GM19452 (cell line): ENCODE measurements around the gene FXN.
"Not testable (repeated sequence)": the region's sequence is repeated elsewhere in the genome, so short reads cannot be mapped to it uniquely, and the experiment has no call there.

Experiments
- ATAC-seq: cut with Tn5 transposase; IDR thresholded peaks from one replicate; pipeline ENCODE4 v1.9.1; 2021; ENCODE audit not compliant: unreplicated experiment

Gene FXN

GRCh38 chr9:69035438-69036308 is at the start of gene FXN:
Gene FXN (plus strand): TSS chr9:69035752. CDS start chr9:69035783, 31 bp downstream.
- peak; percentile 93 for ATAC-seq

- not testable (repeated sequence) for ATAC-seq
Measured at GRCh38 chr9:68986949-68987348, 48.6 kb upstream of the FXN start.

GRCh38 chr9:68991457-68991856 is 44.1 kb upstream of the FXN start:
- no peak for ATAC-seq

- no peak for ATAC-seq
Measured at GRCh38 chr9:68995776-68996175, 39.8 kb upstream of the FXN start.

GRCh38 chr9:68996462-68996861 is 39.1 kb upstream of the FXN start:
- no peak for ATAC-seq

- no peak for ATAC-seq
Measured at GRCh38 chr9:68997666-68998065, 37.9 kb upstream of the FXN start.

- no peak for ATAC-seq
Measured at GRCh38 chr9:68998385-68998784, 37.2 kb upstream of the FXN start.

- ATAC-seq, result no peak
Measured at GRCh38 chr9:68998812-68999211, 36.7 kb upstream of the FXN start.

- peak; percentile 72 for ATAC-seq
Measured at GRCh38 chr9:68999393-69000105, 36.0 kb upstream of the FXN start.

- no peak for ATAC-seq
Measured at GRCh38 chr9:69001921-69002320, 33.6 kb upstream of the FXN start.

GRCh38 chr9:69003051-69003450 is 32.5 kb upstream of the FXN start:
- ATAC-seq, result no peak

GRCh38 chr9:69004836-69005235 is 30.7 kb upstream of the FXN start:
- no peak for ATAC-seq

- no peak for ATAC-seq
Measured at GRCh38 chr9:69009708-69010107, 25.8 kb upstream of the FXN start.

GRCh38 chr9:69012696-69013381 is 22.7 kb upstream of the FXN start:
- no peak for ATAC-seq

- ATAC-seq, result no peak
Measured at GRCh38 chr9:69013382-69013727, 22.2 kb upstream of the FXN start.

- no peak for ATAC-seq
Measured at GRCh38 chr9:69014013-69014412, 21.5 kb upstream of the FXN start, which contains the start of gene PRKACG. Gene PRKACG (minus strand): TSS chr9:69014113. CDS start chr9:69014092, 21 bp downstream.

- no peak for ATAC-seq
Measured at GRCh38 chr9:69016191-69017096, 19.1 kb upstream of the FXN start.

- no peak for ATAC-seq
Measured at GRCh38 chr9:69018737-69019136, 16.8 kb upstream of the FXN start.

GRCh38 chr9:69019808-69020207 is 15.7 kb upstream of the FXN start:
- ATAC-seq, result no peak

GRCh38 chr9:69020301-69021145 is 15.0 kb upstream of the FXN start:
- no peak for ATAC-seq
